Testis (tissue), 2 donors: ENCODE measurements around the gene STK39.

Source experiments
- CTCF ChIP-seq, 3 experiments: fragments of 450-650 bp in 2 of 3; fragments of 200-600 bp in 1 of 3; sonication (generic) in 1 of 3; IDR thresholded peaks; one replicate each; pipeline ENCODE4 v1.5.1; 2016 to 2019; ENCODE audit warnings: antibody characterized with exemption in 3 of 3, mild to moderate bottlenecking in 2 of 3, moderate library complexity in 1 of 3
- POLR2A ChIP-seq: fragments of 450-650 bp; IDR thresholded peaks from one replicate; pipeline ENCODE4 v1.6.1; 2017; ENCODE audit warnings: antibody characterized with exemption, mild to moderate bottlenecking, moderate library complexity

- TF ChIP-seq CTCF (IDR thresholded peaks at IDR 0.05) (no peak), POLR2A (no peak)
Measured at GRCh38 chr2:168127371-168127770, 120.0 kb downstream of the STK39 start.
